HFF-Myc (cell line): ENCODE results near the gene ANKRD28.

Experiments used
- DNase-seq: peaks from one replicate; pipeline ENCODE4 v3.0.0-alpha.2; 2011; ENCODE audit warnings: low read depth; ENCODE audit errors: extremely low read depth
- H3K4me3 ChIP-seq: replicated peaks from 2 replicates; pipeline ENCODE4 v1.5.1; 2011; ENCODE audit warnings: low read depth, mild to moderate bottlenecking, control low read depth, low read length
- CTCF ChIP-seq: IDR thresholded peaks from 2 replicates; pipeline ENCODE4 v1.5.1; 2012; ENCODE audit warnings: mild to moderate bottlenecking, low read depth, low read length, control low read depth; ENCODE audit errors: missing control alignments

Gene ANKRD28

GRCh38 chr3:15693355-15693754, 104.4 kb downstream of the ANKRD28 start:
- H3K4me3 ChIP-seq = no peak overlapping the region
- no peak for DNase-seq
- TF ChIP-seq CTCF = no peak

- no peak for TF ChIP-seq CTCF
- H3K4me3 ChIP-seq = no peak overlapping the region
- DNase-seq = no peak
These were observed 107.0 kb downstream of the ANKRD28 start for GRCh38 chr3:15690748-15691147.

- no peak overlapping the region for H3K4me3 ChIP-seq
- TF ChIP-seq CTCF = no peak
- no peak for DNase-seq
These were observed 107.5 kb downstream of the ANKRD28 start for GRCh38 chr3:15690230-15690629.

GRCh38 chr3:15685927-15686326, 111.9 kb downstream of the ANKRD28 start:
- no peak overlapping the region for H3K4me3 ChIP-seq
- no peak for DNase-seq
- no peak for TF ChIP-seq CTCF

GRCh38 chr3:15683253-15683652, 114.5 kb downstream of the ANKRD28 start:
- DNase-seq = no peak
- H3K4me3 ChIP-seq = no peak overlapping the region
- TF ChIP-seq CTCF = no peak

GRCh38 chr3:15682561-15683185, 115.1 kb downstream of the ANKRD28 start:
- H3K4me3 ChIP-seq = no peak overlapping the region
- no peak for TF ChIP-seq CTCF
- no peak for DNase-seq

- no peak overlapping the region for H3K4me3 ChIP-seq
- no peak for TF ChIP-seq CTCF
- no peak for DNase-seq
These were observed 116.1 kb downstream of the ANKRD28 start for GRCh38 chr3:15681668-15682067.
